A549 (cell line): ENCODE results near the gene ADGRA3. TPM values are rescaled to one million over a fixed set of nuclear protein-coding genes. Genes with fewer than 3 reads are reported as not detected.

Experiments used
- ATAC-seq, 2 experiments: fragments of 200-7000 bp in 1 of 2; fragments of >200 bp in 1 of 2; cut with Nextera tagmentation in 1 of 2; cut with Tn5 transposase in 1 of 2; 3 replicates each; pipeline versions ENCODE4 v1.8.0 to v1.9.1; 2018 to 2020; ENCODE audit warnings: mild to moderate bottlenecking in 1 of 2, moderate library complexity in 1 of 2
- CTCF ChIA-PET: fragments of 300-600 bp; sonication (Branson Sonifier 250); formaldehyde crosslinking; extraction: SDS; loops from one replicate; lab custom pipeline; 2021; ENCODE audit warnings: antibody characterized with exemption, inconsistent platforms; lab: Yijun Ruan, JAX
- POLR2A ChIA-PET: fragments of 350-600 bp; formaldehyde crosslinking; extraction: SDS; loops from one replicate; lab custom pipeline; 2021; ENCODE audit warnings: antibody characterized with exemption, inconsistent platforms; lab: Yijun Ruan, JAX
- DNase-seq, 2 experiments: peaks; one replicate each; pipeline versions ENCODE4 v3.0.0 to v3.0.0-alpha.2; 2011 to 2016; ENCODE audit warnings: low read depth in 1 of 2, low spot score in 1 of 2
- FAIRE-seq: peaks from 2 replicates; lab custom pipeline; 2011; peaks lifted over from hg19 to GRCh38; lab: Jason Lieb, UNC
- H3K27ac ChIP-seq, 2 experiments: fragments of >200 bp; sonication (Bioruptor Twin); formaldehyde crosslinking; 3 replicates each; pipeline ENCODE4 v1.5.1; 2016 to 2017
- H3K4me1 ChIP-seq: fragments of >200 bp; sonication (Bioruptor Twin); formaldehyde crosslinking; 3 replicates; pipeline ENCODE4 v1.6.1; 2016
- H3K4me2 ChIP-seq: fragments of >200 bp; sonication (Bioruptor Twin); formaldehyde crosslinking; 3 replicates; pipeline ENCODE4 v1.6.1; 2016
- H3K4me3 ChIP-seq: fragments of >200 bp; sonication (Bioruptor Twin); formaldehyde crosslinking; 3 replicates; pipeline ENCODE4 v1.5.1; 2016
- H3K9me3 ChIP-seq: fragments of >200 bp; sonication (Bioruptor Twin); formaldehyde crosslinking; 3 replicates; pipeline ENCODE4 v1.6.1; 2016
- CBX2 ChIP-seq: fragments of 200-600 bp; sonication (generic); IDR thresholded peaks from 2 replicates; pipeline ENCODE4 v1.6.1; 2016; ENCODE audit warnings: low read depth, mild to moderate bottlenecking, borderline replicate concordance
- CBX8 ChIP-seq: fragments of 200-600 bp; sonication (generic); IDR thresholded peaks from 2 replicates; pipeline ENCODE4 v1.6.1; 2016
- CHD2 ChIP-seq: fragments of 150-350 bp; IDR thresholded peaks from 2 replicates; pipeline ENCODE4 v1.6.1; 2014; ENCODE audit warnings: low read length; ENCODE audit not compliant: partially characterized antibody
- ESRRA ChIP-seq: fragments of 150-350 bp; IDR thresholded peaks from 2 replicates; pipeline ENCODE4 v1.6.1; 2014; ENCODE audit warnings: mild to moderate bottlenecking, low read length, borderline replicate concordance
- FOSL2 ChIP-seq, 2 experiments: fragments of 450-650 bp in 1 of 2; fragments of >200 bp in 1 of 2; sonication (Bioruptor Twin) in 1 of 2; formaldehyde crosslinking; IDR thresholded peaks; 2 replicates each; pipeline versions ENCODE4 v1.5.0 to v1.6.1; 2016 to 2020; ENCODE audit warnings: mild to moderate bottlenecking in 1 of 2, moderate library complexity in 1 of 2
- GATA3 ChIP-seq: IDR thresholded peaks from 2 replicates; pipeline ENCODE4 v1.6.1; 2012; ENCODE audit warnings: borderline replicate concordance
- HOXB5 ChIP-seq: fragments of 250-450 bp; sonication (Bioruptor Pico); IDR thresholded peaks from 2 replicates; pipeline ENCODE4 v1.5.0; 2020; ENCODE audit warnings: mild to moderate bottlenecking, moderate library complexity
- JUN ChIP-seq, 2 experiments: fragments of >200 bp; sonication (Bioruptor Twin); formaldehyde crosslinking; IDR thresholded peaks; 2 replicates in 1 of 2; 3 replicates in 1 of 2; pipeline ENCODE4 v1.6.1; 2016 to 2017
- MYC ChIP-seq: IDR thresholded peaks from 2 replicates; pipeline ENCODE4 v1.6.1; 2012; ENCODE audit warnings: mild to moderate bottlenecking, inconsistent platforms, low read length, improper control_type of control experiment, borderline replicate concordance
- NR3C1 ChIP-seq: fragments of >200 bp; sonication (Bioruptor Twin); formaldehyde crosslinking; IDR thresholded peaks from 3 replicates; pipeline ENCODE4 v1.6.1; 2017
- POLR2A ChIP-seq: IDR thresholded peaks from 2 replicates; pipeline ENCODE4 v1.6.1; 2012; ENCODE audit warnings: mild to moderate bottlenecking, low read length
- RCOR1 ChIP-seq: fragments of 150-350 bp; IDR thresholded peaks from 2 replicates; pipeline ENCODE4 v1.6.1; 2014; ENCODE audit warnings: antibody characterized with exemption, low read length, low read depth
- SMC3 ChIP-seq: fragments of >200 bp; sonication (Bioruptor Twin); formaldehyde crosslinking; IDR thresholded peaks from 3 replicates; pipeline ENCODE4 v1.6.1; 2018; ENCODE audit warnings: inconsistent platforms
- SREBF2 ChIP-seq: fragments of 450-650 bp; IDR thresholded peaks from 2 replicates; pipeline ENCODE4 v1.6.1; 2014; ENCODE audit warnings: mild to moderate bottlenecking, moderate library complexity
- TFCP2L1 ChIP-seq: fragments of 250-450 bp; sonication (Bioruptor Pico); IDR thresholded peaks from 2 replicates; pipeline ENCODE4 v1.5.0; 2021; ENCODE audit warnings: mild to moderate bottlenecking
- TP53 ChIP-seq: fragments of 250-450 bp; sonication (Bioruptor Pico); IDR thresholded peaks from 2 replicates; pipeline ENCODE4 v1.5.0; 2021; ENCODE audit warnings: mild to moderate bottlenecking, moderate library complexity
- ZNF302 ChIP-seq: fragments of 250-450 bp; sonication (Bioruptor Pico); IDR thresholded peaks from 2 replicates; pipeline ENCODE4 v1.9.0; 2021; ENCODE audit warnings: inconsistent platforms, mild to moderate bottlenecking, moderate library complexity
- ZSCAN20 ChIP-seq: fragments of 250-450 bp; sonication (Bioruptor Pico); IDR thresholded peaks from 2 replicates; pipeline ENCODE4 v1.8.0; 2022; ENCODE audit warnings: mild to moderate bottlenecking, moderate library complexity
- WGBS: methylation state at CpG from one replicate; pipeline ENCODE4 v1.1.6; 2017; ENCODE audit errors: missing lambda C conversion rate; 5-methylcytosine and 5-hydroxymethylcytosine counted together
- polyA plus RNA-seq, 4 experiments: library from polyadenylated mRNA; depleted of rRNA in 3 of 4; stranded (reverse); fragments of >200 nt; fragmentation: RNase III in 1 of 4; extraction: RNeasy Plus Mini Kit Qiagen cat#74134 plus additional on column Dnase treatment in 1 of 4; gene quantifications; 2 replicates in 3 of 4; 3 replicates in 1 of 4; pipeline ENCODE4 v1.2.3, GENCODE V29; 2011 to 2017
- TF ChIP-seq, protein P1 (sequence below): fragments of 150-350 bp; IDR thresholded peaks from 2 replicates; pipeline ENCODE4 v1.6.1; 2014; ENCODE audit warnings: low read depth, mild to moderate bottlenecking, low read length
- TF ChIP-seq, protein P2 (sequence below): fragments of >200 bp; sonication (Bioruptor Twin); formaldehyde crosslinking; IDR thresholded peaks from 3 replicates; pipeline ENCODE4 v1.5.1; 2016
- TF ChIP-seq, protein P3 (sequence below): fragments of 250-450 bp; sonication (Bioruptor Pico); IDR thresholded peaks from 2 replicates; pipeline ENCODE4 v1.5.0; 2021; ENCODE audit warnings: mild to moderate bottlenecking, moderate library complexity, borderline replicate concordance
- TF ChIP-seq, protein P4 (sequence below): IDR thresholded peaks from 2 replicates; pipeline ENCODE4 v1.6.1; 2012; ENCODE audit warnings: low read depth, borderline replicate concordance
- TF ChIP-seq, protein P5 (sequence below): fragments of >200 bp; sonication (Bioruptor Twin); formaldehyde crosslinking; IDR thresholded peaks from 2 replicates; pipeline ENCODE4 v1.6.1; 2016
- TF ChIP-seq, protein P6 (sequence below): fragments of 200-600 bp; sonication (generic); IDR thresholded peaks from 2 replicates; pipeline ENCODE4 v1.6.1; 2016; ENCODE audit warnings: antibody characterized with exemption, mild to moderate bottlenecking, moderate library complexity
- TF ChIP-seq, protein P7 (sequence below): IDR thresholded peaks from 2 replicates; pipeline ENCODE4 v1.6.1; 2012

The ADGRA3 gene
- polyA plus RNA-seq, 2 of the 4 experiments (the other 2 are of a cell fraction): 18.2 to 20.0 TPM

DNA sequence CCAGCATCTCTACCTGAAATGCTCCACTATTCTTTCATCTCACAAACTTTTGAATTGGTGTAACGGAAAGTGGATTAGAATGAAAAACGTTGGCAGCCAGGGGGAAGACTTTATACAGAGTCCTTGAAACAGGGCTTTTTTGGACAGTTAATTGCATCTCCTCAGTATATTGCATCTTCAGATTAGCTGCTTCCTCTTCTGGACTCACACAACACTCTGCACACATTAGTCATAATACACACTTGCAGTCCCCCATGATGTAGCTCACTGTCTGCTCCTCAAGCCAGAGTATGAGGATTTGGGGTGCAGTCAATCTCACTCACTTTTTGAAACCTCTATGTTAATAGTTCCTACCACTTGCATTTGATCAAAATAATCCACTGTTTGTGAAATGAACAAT lies 101.0 kb downstream of the ADGRA3 start (continued):
- TF ChIP-seq, protein P1, sequence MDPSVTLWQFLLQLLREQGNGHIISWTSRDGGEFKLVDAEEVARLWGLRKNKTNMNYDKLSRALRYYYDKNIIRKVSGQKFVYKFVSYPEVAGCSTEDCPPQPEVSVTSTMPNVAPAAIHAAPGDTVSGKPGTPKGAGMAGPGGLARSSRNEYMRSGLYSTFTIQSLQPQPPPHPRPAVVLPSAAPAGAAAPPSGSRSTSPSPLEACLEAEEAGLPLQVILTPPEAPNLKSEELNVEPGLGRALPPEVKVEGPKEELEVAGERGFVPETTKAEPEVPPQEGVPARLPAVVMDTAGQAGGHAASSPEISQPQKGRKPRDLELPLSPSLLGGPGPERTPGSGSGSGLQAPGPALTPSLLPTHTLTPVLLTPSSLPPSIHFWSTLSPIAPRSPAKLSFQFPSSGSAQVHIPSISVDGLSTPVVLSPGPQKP: no peak
- TF ChIP-seq ZSCAN20 (CRISPR knock-in tag): no peak
- TF ChIP-seq, all 56 proteins: peak for 0

DNA sequence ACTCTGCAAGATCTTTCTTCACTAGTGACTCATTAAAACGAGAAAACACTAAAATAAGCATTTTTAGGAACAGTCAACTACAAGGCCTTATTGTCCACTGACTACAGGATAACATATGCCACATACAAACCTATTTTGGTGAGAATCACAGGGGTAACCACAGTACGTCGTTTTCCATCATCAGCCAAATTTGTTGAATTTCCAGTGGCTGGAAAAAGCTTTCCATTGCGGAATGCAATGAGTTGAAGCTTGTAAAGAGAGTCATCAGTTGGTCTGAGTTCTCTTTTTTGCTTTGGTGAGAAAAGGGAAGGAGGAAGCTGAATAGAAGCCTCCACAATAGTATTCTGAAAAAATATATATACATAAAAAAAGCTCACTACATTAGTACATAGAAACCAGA lies 102.4 kb downstream of the ADGRA3 start:
- no peak overlapping the region for H3K4me3 ChIP-seq
- no peaks in the 10 kb centered on the region for H3K4me1 ChIP-seq
- DNase-seq (no peak), ATAC-seq (no peak), FAIRE-seq (no peak)
- CTCF ChIA-PET: no interaction called here
- H3K27ac ChIP-seq: no peak overlapping the region
- 83% methylated on average over 4 of the region's 4 CpGs for WGBS
- H3K4me2 ChIP-seq: no peak overlapping the region
- H3K9me3 ChIP-seq: no peaks in the 10 kb centered on the region
- POLR2A ChIA-PET: no interaction called here
- TF ChIP-seq FOSL2 (IDR thresholded peaks at IDR 0.05): no peak
- no peak for TF ChIP-seq FOSL2 (CRISPR knock-in tag; IDR thresholded peaks at IDR 0.05)
- TF ChIP-seq SMC3: no peak
- TF ChIP-seq, protein P2, sequence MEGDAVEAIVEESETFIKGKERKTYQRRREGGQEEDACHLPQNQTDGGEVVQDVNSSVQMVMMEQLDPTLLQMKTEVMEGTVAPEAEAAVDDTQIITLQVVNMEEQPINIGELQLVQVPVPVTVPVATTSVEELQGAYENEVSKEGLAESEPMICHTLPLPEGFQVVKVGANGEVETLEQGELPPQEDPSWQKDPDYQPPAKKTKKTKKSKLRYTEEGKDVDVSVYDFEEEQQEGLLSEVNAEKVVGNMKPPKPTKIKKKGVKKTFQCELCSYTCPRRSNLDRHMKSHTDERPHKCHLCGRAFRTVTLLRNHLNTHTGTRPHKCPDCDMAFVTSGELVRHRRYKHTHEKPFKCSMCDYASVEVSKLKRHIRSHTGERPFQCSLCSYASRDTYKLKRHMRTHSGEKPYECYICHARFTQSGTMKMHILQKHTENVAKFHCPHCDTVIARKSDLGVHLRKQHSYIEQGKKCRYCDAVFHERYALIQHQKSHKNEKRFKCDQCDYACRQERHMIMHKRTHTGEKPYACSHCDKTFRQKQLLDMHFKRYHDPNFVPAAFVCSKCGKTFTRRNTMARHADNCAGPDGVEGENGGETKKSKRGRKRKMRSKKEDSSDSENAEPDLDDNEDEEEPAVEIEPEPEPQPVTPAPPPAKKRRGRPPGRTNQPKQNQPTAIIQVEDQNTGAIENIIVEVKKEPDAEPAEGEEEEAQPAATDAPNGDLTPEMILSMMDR: no peak
- no peak for TF ChIP-seq RCOR1
- TF ChIP-seq, protein P3, sequence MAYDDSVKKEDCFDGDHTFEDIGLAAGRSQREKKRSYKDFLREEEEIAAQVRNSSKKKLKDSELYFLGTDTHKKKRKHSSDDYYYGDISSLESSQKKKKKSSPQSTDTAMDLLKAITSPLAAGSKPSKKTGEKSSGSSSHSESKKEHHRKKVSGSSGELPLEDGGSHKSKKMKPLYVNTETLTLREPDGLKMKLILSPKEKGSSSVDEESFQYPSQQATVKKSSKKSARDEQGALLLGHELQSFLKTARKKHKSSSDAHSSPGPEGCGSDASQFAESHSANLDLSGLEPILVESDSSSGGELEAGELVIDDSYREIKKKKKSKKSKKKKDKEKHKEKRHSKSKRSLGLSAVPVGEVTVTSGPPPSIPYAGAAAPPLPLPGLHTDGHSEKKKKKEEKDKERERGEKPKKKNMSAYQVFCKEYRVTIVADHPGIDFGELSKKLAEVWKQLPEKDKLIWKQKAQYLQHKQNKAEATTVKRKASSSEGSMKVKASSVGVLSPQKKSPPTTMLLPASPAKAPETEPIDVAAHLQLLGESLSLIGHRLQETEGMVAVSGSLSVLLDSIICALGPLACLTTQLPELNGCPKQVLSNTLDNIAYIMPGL: no peak
- TF ChIP-seq NR3C1: no peak
- no peak for TF ChIP-seq ESRRA

DNA sequence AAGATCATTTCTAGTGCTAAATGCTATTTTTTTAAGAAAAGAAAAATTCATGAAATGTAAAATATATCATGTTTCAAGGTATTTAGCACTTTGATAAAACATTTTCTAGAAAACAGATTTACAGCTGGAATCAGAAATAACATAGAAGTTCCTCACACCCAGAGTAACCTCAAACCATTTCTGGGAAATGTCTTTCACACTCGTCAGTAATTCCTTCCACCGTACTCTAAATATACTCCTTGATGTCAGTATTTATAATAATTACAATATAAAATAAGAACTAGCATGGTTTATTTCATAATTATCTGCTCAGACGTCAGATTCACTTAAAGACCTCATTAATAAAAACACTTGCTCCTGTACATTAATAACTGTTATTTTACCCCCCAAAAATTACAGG lies 103.9 kb downstream of the ADGRA3 start:
- Histone ChIP-seq H3K4me1 (no peaks in the 10 kb centered on the region), H3K4me3 (no peak overlapping the region), H3K27ac (no peak overlapping the region), H3K9me3 (no peaks in the 10 kb centered on the region), H3K4me2 (no peak overlapping the region)
- ATAC-seq: no peak
- DNase-seq: no peak
- no peak for FAIRE-seq
- ChIA-PET CTCF (interaction anchor here (0.6 kb wide), 1 partner anchor 274 kb away, joined by 3 read pairs; no protein-coding TSS in a partner anchor), POLR2A (no interaction called here)
- WGBS: 88% methylated on average over 3 of the region's 3 CpGs
- TF ChIP-seq GATA3 (no peak), TP53 (CRISPR knock-in tag) (no peak), RCOR1 (no peak), HOXB5 (CRISPR knock-in tag) (no peak), SREBF2 (no peak), JUN (IDR thresholded peaks at IDR 0.05) (no peak), ZNF302 (CRISPR knock-in tag) (no peak), CHD2 (no peak), TFCP2L1 (CRISPR knock-in tag) (no peak), CBX2 (no peak), CBX8 (no peak), POLR2A (no peak), MYC (no peak)
- TF ChIP-seq, protein P4, sequence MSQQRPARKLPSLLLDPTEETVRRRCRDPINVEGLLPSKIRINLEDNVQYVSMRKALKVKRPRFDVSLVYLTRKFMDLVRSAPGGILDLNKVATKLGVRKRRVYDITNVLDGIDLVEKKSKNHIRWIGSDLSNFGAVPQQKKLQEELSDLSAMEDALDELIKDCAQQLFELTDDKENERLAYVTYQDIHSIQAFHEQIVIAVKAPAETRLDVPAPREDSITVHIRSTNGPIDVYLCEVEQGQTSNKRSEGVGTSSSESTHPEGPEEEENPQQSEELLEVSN: no peak
- TF ChIP-seq, protein P5, sequence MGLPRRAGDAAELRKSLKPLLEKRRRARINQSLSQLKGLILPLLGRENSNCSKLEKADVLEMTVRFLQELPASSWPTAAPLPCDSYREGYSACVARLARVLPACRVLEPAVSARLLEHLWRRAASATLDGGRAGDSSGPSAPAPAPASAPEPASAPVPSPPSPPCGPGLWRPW: no peak
- TF ChIP-seq, protein P3: no peak
- TF ChIP-seq, protein P6, sequence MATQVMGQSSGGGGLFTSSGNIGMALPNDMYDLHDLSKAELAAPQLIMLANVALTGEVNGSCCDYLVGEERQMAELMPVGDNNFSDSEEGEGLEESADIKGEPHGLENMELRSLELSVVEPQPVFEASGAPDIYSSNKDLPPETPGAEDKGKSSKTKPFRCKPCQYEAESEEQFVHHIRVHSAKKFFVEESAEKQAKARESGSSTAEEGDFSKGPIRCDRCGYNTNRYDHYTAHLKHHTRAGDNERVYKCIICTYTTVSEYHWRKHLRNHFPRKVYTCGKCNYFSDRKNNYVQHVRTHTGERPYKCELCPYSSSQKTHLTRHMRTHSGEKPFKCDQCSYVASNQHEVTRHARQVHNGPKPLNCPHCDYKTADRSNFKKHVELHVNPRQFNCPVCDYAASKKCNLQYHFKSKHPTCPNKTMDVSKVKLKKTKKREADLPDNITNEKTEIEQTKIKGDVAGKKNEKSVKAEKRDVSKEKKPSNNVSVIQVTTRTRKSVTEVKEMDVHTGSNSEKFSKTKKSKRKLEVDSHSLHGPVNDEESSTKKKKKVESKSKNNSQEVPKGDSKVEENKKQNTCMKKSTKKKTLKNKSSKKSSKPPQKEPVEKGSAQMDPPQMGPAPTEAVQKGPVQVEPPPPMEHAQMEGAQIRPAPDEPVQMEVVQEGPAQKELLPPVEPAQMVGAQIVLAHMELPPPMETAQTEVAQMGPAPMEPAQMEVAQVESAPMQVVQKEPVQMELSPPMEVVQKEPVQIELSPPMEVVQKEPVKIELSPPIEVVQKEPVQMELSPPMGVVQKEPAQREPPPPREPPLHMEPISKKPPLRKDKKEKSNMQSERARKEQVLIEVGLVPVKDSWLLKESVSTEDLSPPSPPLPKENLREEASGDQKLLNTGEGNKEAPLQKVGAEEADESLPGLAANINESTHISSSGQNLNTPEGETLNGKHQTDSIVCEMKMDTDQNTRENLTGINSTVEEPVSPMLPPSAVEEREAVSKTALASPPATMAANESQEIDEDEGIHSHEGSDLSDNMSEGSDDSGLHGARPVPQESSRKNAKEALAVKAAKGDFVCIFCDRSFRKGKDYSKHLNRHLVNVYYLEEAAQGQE: no peak
- TF ChIP-seq, protein P7, sequence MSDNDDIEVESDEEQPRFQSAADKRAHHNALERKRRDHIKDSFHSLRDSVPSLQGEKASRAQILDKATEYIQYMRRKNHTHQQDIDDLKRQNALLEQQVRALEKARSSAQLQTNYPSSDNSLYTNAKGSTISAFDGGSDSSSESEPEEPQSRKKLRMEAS: no peak
